Keratinocyte (primary cell): ENCODE results near the gene TENM4. TPM values are rescaled to one million over a fixed set of nuclear protein-coding genes. Genes with fewer than 3 reads are reported as not detected.

Experiments used
- DNase-seq: peaks from one replicate; pipeline ENCODE4 v3.0.0-alpha.2; 2011; ENCODE audit warnings: low read depth, missing footprints, low spot score
- FAIRE-seq: peaks from 2 replicates; lab custom pipeline; 2011; peaks lifted over from hg19 to GRCh38; lab: Jason Lieb, UNC
- H2AFZ ChIP-seq: 2 replicates; pipeline ENCODE4 v1.6.0; 2012; ENCODE audit warnings: low read length, control low read depth, inconsistent platforms; ENCODE audit not compliant: control insufficient read depth
- H3K27ac ChIP-seq: 2 replicates; pipeline ENCODE4 v1.5.1; 2011; ENCODE audit warnings: low read length; ENCODE audit not compliant: control insufficient read depth, insufficient read depth
- H3K27me3 ChIP-seq: 3 replicates; pipeline ENCODE4 v1.6.0; 2011; ENCODE audit warnings: low read length; ENCODE audit not compliant: control insufficient read depth, insufficient read depth; ENCODE audit errors: extremely low read depth
- H3K36me3 ChIP-seq, 2 experiments: 2 replicates in 1 of 2; 3 replicates in 1 of 2; pipeline ENCODE4 v1.5.1; 2011; ENCODE audit warnings: low read length in 2 of 2, mild to moderate bottlenecking in 1 of 2; ENCODE audit not compliant: control insufficient read depth in 2 of 2, insufficient read depth in 2 of 2; ENCODE audit errors: extremely low read depth in 1 of 2
- H3K4me1 ChIP-seq: 3 replicates; pipeline ENCODE4 v1.5.1; 2011; ENCODE audit warnings: low read length; ENCODE audit not compliant: control insufficient read depth, insufficient read depth; ENCODE audit errors: extremely low read depth
- H3K4me2 ChIP-seq: 3 replicates; pipeline ENCODE4 v1.6.0; 2011; ENCODE audit warnings: low read depth, low read length; ENCODE audit not compliant: control insufficient read depth, insufficient read depth; ENCODE audit errors: extremely low read depth
- H3K4me3 ChIP-seq, 3 experiments: fragments of 200-600 bp in 1 of 3; sonication (generic) in 1 of 3; 2 replicates in 2 of 3; 3 replicates in 1 of 3; pipeline ENCODE4 v1.5.1; 2011 to 2016; ENCODE audit warnings: low read length in 3 of 3, mild to moderate bottlenecking in 3 of 3, control low read depth in 2 of 3, inconsistent platforms in 1 of 3, low read depth in 1 of 3, mixed read lengths in 1 of 3, mixed run types in 1 of 3, moderate library complexity in 1 of 3; ENCODE audit not compliant: control insufficient read depth in 2 of 3, insufficient read depth in 2 of 3; ENCODE audit errors: extremely low read depth in 1 of 3
- H3K79me2 ChIP-seq: 2 replicates; pipeline ENCODE4 v1.6.0; 2012; ENCODE audit warnings: low read length; ENCODE audit not compliant: control insufficient read depth, insufficient read depth
- H3K9ac ChIP-seq: 3 replicates; pipeline ENCODE4 v1.6.0; 2011; ENCODE audit warnings: low read length; ENCODE audit not compliant: control insufficient read depth, insufficient read depth; ENCODE audit errors: extremely low read depth
- H3K9me1 ChIP-seq: 3 replicates; pipeline ENCODE4 v1.6.0; 2011; ENCODE audit warnings: low read length; ENCODE audit not compliant: control insufficient read depth, insufficient read depth; ENCODE audit errors: extremely low read depth
- H3K9me3 ChIP-seq: 2 replicates; pipeline ENCODE4 v1.5.1; 2012; ENCODE audit warnings: low read depth, low read length; ENCODE audit not compliant: control insufficient read depth
- H4K20me1 ChIP-seq: 3 replicates; pipeline ENCODE4 v1.6.0; 2011; ENCODE audit warnings: low read length; ENCODE audit not compliant: control insufficient read depth, insufficient read depth; ENCODE audit errors: extremely low read depth
- EZH2 ChIP-seq: IDR thresholded peaks from one replicate; pipeline ENCODE4 v1.6.1; 2012; ENCODE audit warnings: inconsistent platforms, mild to moderate bottlenecking, low read length, moderate library complexity
- dilution Hi-C: fragments of 300-500 bp; cut with MboI; formaldehyde crosslinking; loops from one replicate; pipeline ENCODE4 v1.7.0; 2020; ENCODE audit warnings: low sequenced_read_pairs; ENCODE audit not compliant: extremely low pct_ligation_motif_present
- polyA plus RNA-seq, 5 experiments: library from polyadenylated mRNA; depleted of rRNA in 3 of 5; stranded (reverse) in 3 of 5; stranded (forward) in 1 of 5; unstranded in 1 of 5; fragments of >200 nt; gene quantifications; 1 replicate in 1 of 5; 2 replicates in 3 of 5; 3 replicates in 1 of 5; pipeline versions ENCODE4 v1.2.1 to v1.2.3, GENCODE V29; 2011 to 2012; ENCODE audit warnings: missing spikeins in 2 of 5, low read depth in 1 of 5, low replicate concordance in 1 of 5
- TF ChIP-seq, protein P1 (sequence below), 3 experiments: IDR thresholded peaks in 1 of 3; conservative IDR thresholded peaks in 1 of 3; optimal IDR thresholded peaks in 1 of 3; 2 replicates in 2 of 3; 3 replicates in 1 of 3; pipeline versions ENCODE3 to v1.5.1; 2011; ENCODE audit warnings: low read length in 3 of 3, mild to moderate bottlenecking in 3 of 3, moderate library complexity in 2 of 3, control low read depth in 1 of 3, inconsistent platforms in 1 of 3; ENCODE audit not compliant: insufficient read depth in 2 of 3; ENCODE audit errors: extremely low read depth in 1 of 3

Gene TENM4
- polyA plus RNA-seq, 1 donor (not counting 4 experiments of a cell fraction or from before 2014, with no cell fraction given) = 3.5 TPM

DNA sequence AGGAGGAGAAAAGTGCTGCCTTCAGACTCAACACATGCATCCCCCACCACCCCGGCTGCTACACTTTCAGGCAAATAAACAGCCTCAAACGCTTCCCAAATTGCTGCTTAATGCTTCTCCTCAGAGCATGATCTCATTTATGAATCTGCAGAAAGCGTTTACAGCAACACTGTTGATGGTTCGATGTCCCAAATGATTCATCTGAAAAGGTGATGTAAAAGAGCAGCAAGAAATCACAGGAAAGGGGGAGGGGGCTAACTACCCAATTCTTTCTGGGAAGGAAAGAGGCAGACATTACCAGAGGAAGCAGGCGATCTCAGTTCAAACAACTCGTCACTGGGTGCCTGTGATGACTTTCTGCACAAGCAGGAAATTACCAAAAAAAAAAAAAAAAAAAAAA, 119.6 kb downstream of the TENM4 start:
- H4K20me1 ChIP-seq = no peaks in the 10 kb centered on the region
- no peak overlapping the region for H3K9ac ChIP-seq
- no peaks in the 10 kb centered on the region for H3K9me1 ChIP-seq
- no peaks in the 10 kb centered on the region for H3K79me2 ChIP-seq
- no peaks in the 10 kb centered on the region for H3K9me3 ChIP-seq
- no peak overlapping the region for H3K27ac ChIP-seq
- H3K4me2 ChIP-seq = no peak overlapping the region
- no peak overlapping the region for H2AFZ ChIP-seq
- DNase-seq = no peak
- TF ChIP-seq, protein P1, sequence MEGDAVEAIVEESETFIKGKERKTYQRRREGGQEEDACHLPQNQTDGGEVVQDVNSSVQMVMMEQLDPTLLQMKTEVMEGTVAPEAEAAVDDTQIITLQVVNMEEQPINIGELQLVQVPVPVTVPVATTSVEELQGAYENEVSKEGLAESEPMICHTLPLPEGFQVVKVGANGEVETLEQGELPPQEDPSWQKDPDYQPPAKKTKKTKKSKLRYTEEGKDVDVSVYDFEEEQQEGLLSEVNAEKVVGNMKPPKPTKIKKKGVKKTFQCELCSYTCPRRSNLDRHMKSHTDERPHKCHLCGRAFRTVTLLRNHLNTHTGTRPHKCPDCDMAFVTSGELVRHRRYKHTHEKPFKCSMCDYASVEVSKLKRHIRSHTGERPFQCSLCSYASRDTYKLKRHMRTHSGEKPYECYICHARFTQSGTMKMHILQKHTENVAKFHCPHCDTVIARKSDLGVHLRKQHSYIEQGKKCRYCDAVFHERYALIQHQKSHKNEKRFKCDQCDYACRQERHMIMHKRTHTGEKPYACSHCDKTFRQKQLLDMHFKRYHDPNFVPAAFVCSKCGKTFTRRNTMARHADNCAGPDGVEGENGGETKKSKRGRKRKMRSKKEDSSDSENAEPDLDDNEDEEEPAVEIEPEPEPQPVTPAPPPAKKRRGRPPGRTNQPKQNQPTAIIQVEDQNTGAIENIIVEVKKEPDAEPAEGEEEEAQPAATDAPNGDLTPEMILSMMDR (optimal IDR thresholded peaks at IDR 0.05 in 1 of 3, IDR thresholded peaks at IDR 0.05 in 1 of 3, conservative IDR thresholded peaks at IDR 0.05 in 1 of 3; ENCODE audit: extremely low read depth in 1 of 3, insufficient read depth in 2 of 3, low read length in 3 of 3) = no peak
- no peak for TF ChIP-seq EZH2
- no peak for FAIRE-seq
- H3K4me1 ChIP-seq = no peaks in the 10 kb centered on the region
- no peaks in the 10 kb centered on the region for H3K27me3 ChIP-seq
- dilution Hi-C loops = no loop called here
- no peaks in the 10 kb centered on the region for H3K36me3 ChIP-seq
- H3K4me3 ChIP-seq = no peak overlapping the region

DNA sequence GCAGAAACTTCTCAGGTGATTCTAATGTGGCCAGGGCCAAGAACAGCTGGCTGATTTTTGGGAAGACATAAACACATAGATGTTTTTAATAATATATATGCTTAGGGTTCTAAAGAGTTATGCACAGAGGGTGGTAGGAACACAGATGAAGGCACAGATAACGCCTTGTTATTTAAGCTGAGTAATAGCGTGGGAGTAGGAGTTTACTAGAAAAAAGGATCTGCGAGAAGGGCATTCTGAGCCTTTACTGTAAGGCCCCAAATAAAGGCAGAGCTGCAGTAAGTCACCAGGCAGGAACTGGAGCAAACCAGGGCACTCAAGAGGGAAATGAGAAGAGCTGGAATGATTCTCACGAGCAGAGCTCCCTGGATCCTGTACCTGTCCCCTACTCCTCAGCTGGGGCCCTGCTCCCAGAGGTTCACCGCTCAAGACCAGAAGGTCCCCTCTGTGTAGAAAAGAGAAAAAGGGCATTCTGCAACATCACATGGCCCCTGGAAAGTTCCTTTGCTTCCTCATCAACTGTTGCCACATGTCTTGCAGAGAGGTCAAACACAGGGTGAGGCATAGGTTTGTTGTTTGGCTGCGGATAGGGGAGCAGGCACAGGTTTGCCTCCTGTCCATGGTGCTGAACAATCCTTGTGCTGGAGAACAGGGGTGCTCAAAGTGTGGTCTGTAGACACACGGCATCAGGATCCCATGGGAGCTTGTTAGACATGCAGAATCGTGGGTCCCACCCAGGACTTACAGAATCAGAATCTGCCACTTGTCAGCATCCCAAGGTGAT, 125.7 kb downstream of the TENM4 start:
- no peaks in the 10 kb centered on the region for H3K36me3 ChIP-seq
- no peak overlapping the region for H3K9ac ChIP-seq
- H3K4me3 ChIP-seq = no peak overlapping the region
- no peak for FAIRE-seq
- H3K4me1 ChIP-seq = no peaks in the 10 kb centered on the region
- H3K27me3 ChIP-seq = no peaks in the 10 kb centered on the region
- TF ChIP-seq EZH2 = no peak
- TF ChIP-seq, protein P1 (optimal IDR thresholded peaks at IDR 0.05 in 1 of 3, IDR thresholded peaks at IDR 0.05 in 1 of 3, conservative IDR thresholded peaks at IDR 0.05 in 1 of 3; ENCODE audit: extremely low read depth in 1 of 3, insufficient read depth in 2 of 3, low read length in 3 of 3) = no peak
- H3K9me1 ChIP-seq = peaks cover 5% of the 10 kb centered on the region
- no peak overlapping the region for H3K27ac ChIP-seq
- H3K79me2 ChIP-seq = peaks cover 3% of the 10 kb centered on the region
- no peak for DNase-seq
- no peak overlapping the region for H3K4me2 ChIP-seq
- H3K9me3 ChIP-seq = no peaks in the 10 kb centered on the region
- H2AFZ ChIP-seq = no peak overlapping the region
- dilution Hi-C loops = no loop called here
- no peaks in the 10 kb centered on the region for H4K20me1 ChIP-seq
